Activated CD8-positive, alpha-beta memory T cell treated with anti-CD3 and anti-CD28 coated beads, Interleukin-2, amount 10 ng/mL, durations not matched to agents 7 days and 5 days (primary cell): Measurements from ENCODE around the gene TFF1. TPM values are rescaled to one million over a fixed set of nuclear protein-coding genes. Genes with fewer than 3 reads are reported as not detected.

ENCODE experiments used
- ATAC-seq: fragments of 150-1000 bp; cut with Tn5 transposase; one replicate; pipeline ENCODE4 v1.10.0; 2021; ENCODE audit warnings: moderate library complexity
- CTCF ChIA-PET: fragments of 350-600 bp; sonication (Branson Sonifier 250); formaldehyde crosslinking; loops from one replicate; lab custom pipeline; 2021; ENCODE audit warnings: antibody characterized with exemption; lab: Charles Lee
- DNase-seq: peaks from one replicate; pipeline ENCODE4 v3.0.0-alpha.2; 2020
- H3K27ac Mint-ChIP-seq: one replicate; pipeline ENCODE4 v1.8.0; 2021; ENCODE audit warnings: mild to moderate bottlenecking, mixed read lengths
- H3K27me3 Mint-ChIP-seq: one replicate; pipeline ENCODE4 v1.8.0; 2021; ENCODE audit warnings: mixed read lengths
- H3K36me3 Mint-ChIP-seq: one replicate; pipeline ENCODE4 v1.8.0; 2021; ENCODE audit warnings: mild to moderate bottlenecking, mixed read lengths
- H3K4me1 Mint-ChIP-seq: one replicate; pipeline ENCODE4 v1.8.0; 2021; ENCODE audit warnings: mixed read lengths
- H3K4me3 Mint-ChIP-seq: one replicate; pipeline ENCODE4 v1.8.0; 2021; ENCODE audit warnings: mild to moderate bottlenecking, moderate library complexity, mixed read lengths
- H3K9me3 Mint-ChIP-seq: one replicate; pipeline ENCODE4 v1.8.0; 2022; ENCODE audit warnings: low read depth, mixed read lengths
- total RNA-seq, 2 experiments: library from RNA; stranded (reverse); gene quantifications; one replicate each; pipeline ENCODE4 v1.2.3, GENCODE V29; 2021

TFF1 gene
- total RNA-seq, 2 experiments from 2014 or later, result not detected

- Mint-ChIP-seq H3K36me3 (peaks cover 1% of the 10 kb centered on the region), H3K4me1 (peaks cover 4% of the 10 kb centered on the region), H3K27me3 (peaks cover 14% of the 10 kb centered on the region), H3K9me3 (peaks cover 2% of the 10 kb centered on the region), H3K4me3 (no peak overlapping the region), H3K27ac (no peak overlapping the region)
- DNase-seq, result no peak
- CTCF ChIA-PET, result interaction anchor here (2.4 kb wide), 1 partner anchor 52 kb away, joined by 6 read pairs; no protein-coding TSS in a partner anchor
- no peak for ATAC-seq
Observed at GRCh38 chr21:42362198-42362597, 4.1 kb downstream of the TFF1 start.

- peaks cover 4% of the 10 kb centered on the region for H3K4me1 Mint-ChIP-seq
- no peak for ATAC-seq
- no peak overlapping the region for H3K4me3 Mint-ChIP-seq
- peaks cover 2% of the 10 kb centered on the region for H3K9me3 Mint-ChIP-seq
- peaks cover 14% of the 10 kb centered on the region for H3K27me3 Mint-ChIP-seq
- no peak overlapping the region for H3K27ac Mint-ChIP-seq
- H3K36me3 Mint-ChIP-seq, result peaks cover 1% of the 10 kb centered on the region
- DNase-seq, result no peak
- CTCF ChIA-PET, result interaction anchor here (1.1 to 1.6 kb wide), 5 partner anchors 20 to 89 kb away, joined by 3 to 8 read pairs (median 4); no protein-coding TSS in a partner anchor
Observed at GRCh38 chr21:42361286-42361685, 5.0 kb downstream of the TFF1 start.

- Mint-ChIP-seq H3K27me3 (peaks cover 16% of the 10 kb centered on the region), H3K4me3 (no peak overlapping the region), H3K36me3 (peaks cover 1% of the 10 kb centered on the region), H3K4me1 (peaks cover 4% of the 10 kb centered on the region), H3K9me3 (peaks cover 2% of the 10 kb centered on the region), H3K27ac (no peak overlapping the region)
- CTCF ChIA-PET, result interaction anchor here (1.1 to 1.6 kb wide), 5 partner anchors 21 to 90 kb away, joined by 3 to 8 read pairs (median 4); no protein-coding TSS in a partner anchor
- ATAC-seq (no peak), DNase-seq (no peak)
Observed at GRCh38 chr21:42360317-42360716, 6.0 kb downstream of the TFF1 start.

- H3K36me3 Mint-ChIP-seq, result peaks cover 1% of the 10 kb centered on the region
- H3K27me3 Mint-ChIP-seq, result peaks cover 12% of the 10 kb centered on the region
- DNase-seq, result no peak
- no peak overlapping the region for H3K4me3 Mint-ChIP-seq
- CTCF ChIA-PET, result interaction anchor here (0.8 kb wide), 1 partner anchor 90 kb away, joined by 3 read pairs; no protein-coding TSS in a partner anchor
- H3K9me3 Mint-ChIP-seq, result peaks cover 7% of the 10 kb centered on the region
- H3K4me1 Mint-ChIP-seq, result peaks cover 4% of the 10 kb centered on the region
- ATAC-seq, result no peak
- no peak overlapping the region for H3K27ac Mint-ChIP-seq
Observed at GRCh38 chr21:42358937-42359336, 7.4 kb downstream of the TFF1 start.

- Mint-ChIP-seq H3K4me1 (peaks cover 4% of the 10 kb centered on the region), H3K36me3 (peaks cover 1% of the 10 kb centered on the region), H3K9me3 (peaks cover 7% of the 10 kb centered on the region), H3K27ac (no peak overlapping the region), H3K4me3 (no peak overlapping the region), H3K27me3 (peaks cover 11% of the 10 kb centered on the region)
- CTCF ChIA-PET, result interaction anchor here (0.8 kb wide), 1 partner anchor 91 kb away, joined by 3 read pairs; no protein-coding TSS in a partner anchor
- ATAC-seq (no peak), DNase-seq (no peak)
Observed at GRCh38 chr21:42358261-42358660, 8.1 kb downstream of the TFF1 start.

GRCh38 chr21:42357307-42357706 is 9.0 kb downstream of the TFF1 start:
- no peak for ATAC-seq
- Mint-ChIP-seq H3K27me3 (peaks cover 6% of the 10 kb centered on the region), H3K9me3 (peaks cover 7% of the 10 kb centered on the region), H3K27ac (no peak overlapping the region), H3K4me1 (no peaks in the 10 kb centered on the region), H3K4me3 (no peak overlapping the region), H3K36me3 (peaks cover 1% of the 10 kb centered on the region)
- CTCF ChIA-PET, result no interaction called here
- no peak for DNase-seq

- Mint-ChIP-seq H3K4me1 (no peaks in the 10 kb centered on the region), H3K4me3 (no peak overlapping the region), H3K27ac (no peak overlapping the region), H3K9me3 (peaks cover 7% of the 10 kb centered on the region), H3K36me3 (peaks cover 1% of the 10 kb centered on the region), H3K27me3 (peaks cover 3% of the 10 kb centered on the region)
- CTCF ChIA-PET, result no interaction called here
- no peak for ATAC-seq
- no peak for DNase-seq
Observed at GRCh38 chr21:42356650-42357049, 9.7 kb downstream of the TFF1 start.

- H3K9me3 Mint-ChIP-seq, result peaks cover 7% of the 10 kb centered on the region
- no peak for ATAC-seq
- peaks cover 1% of the 10 kb centered on the region for H3K36me3 Mint-ChIP-seq
- no peaks in the 10 kb centered on the region for H3K4me1 Mint-ChIP-seq
- no peak overlapping the region for H3K4me3 Mint-ChIP-seq
- no peak overlapping the region for H3K27ac Mint-ChIP-seq
- peaks cover 3% of the 10 kb centered on the region for H3K27me3 Mint-ChIP-seq
- no peak for DNase-seq
- CTCF ChIA-PET, result no interaction called here
Observed at GRCh38 chr21:42356046-42356445, 10.3 kb downstream of the TFF1 start.

- H3K27ac Mint-ChIP-seq, result no peak overlapping the region
- peaks cover 7% of the 10 kb centered on the region for H3K9me3 Mint-ChIP-seq
- no peak for DNase-seq
- ATAC-seq, result no peak
- H3K4me3 Mint-ChIP-seq, result no peak overlapping the region
- no peaks in the 10 kb centered on the region for H3K4me1 Mint-ChIP-seq
- CTCF ChIA-PET, result no interaction called here
- H3K36me3 Mint-ChIP-seq, result no peaks in the 10 kb centered on the region
- H3K27me3 Mint-ChIP-seq, result peaks cover 3% of the 10 kb centered on the region
Observed at GRCh38 chr21:42353623-42354022, 12.7 kb downstream of the TFF1 start.

GRCh38 chr21:42352441-42353095 is 13.8 kb downstream of the TFF1 start:
- DNase-seq (no peak), ATAC-seq (no peak)
- Mint-ChIP-seq H3K4me1 (no peaks in the 10 kb centered on the region), H3K27me3 (peaks cover 3% of the 10 kb centered on the region), H3K36me3 (no peaks in the 10 kb centered on the region), H3K9me3 (peaks cover 7% of the 10 kb centered on the region), H3K4me3 (no peak overlapping the region), H3K27ac (no peak overlapping the region)
- CTCF ChIA-PET, result no interaction called here

GRCh38 chr21:42351626-42352440 is 14.5 kb downstream of the TFF1 start:
- CTCF ChIA-PET, result no interaction called here
- DNase-seq, result no peak
- peaks cover 3% of the 10 kb centered on the region for H3K27me3 Mint-ChIP-seq

GRCh38 chr21:42350927-42351426 is 15.4 kb downstream of the TFF1 start, which contains the start of gene TFF2:
TSS of gene TFF2 (minus strand) at chr21:42350994. CDS start at chr21:42350957, 37 bp downstream.
- H3K4me3 Mint-ChIP-seq, result no peak within 1 kb of the TSS
- no peak within 1 kb of the TSS for H3K27ac Mint-ChIP-seq
- DNase-seq, result no peak
- peaks cover 5% of the 10 kb centered on the region for H3K9me3 Mint-ChIP-seq
- H3K4me1 Mint-ChIP-seq, result no peaks in the 10 kb centered on the region
- H3K27me3 Mint-ChIP-seq, result peaks cover 3% of the 10 kb centered on the region
- no peak for ATAC-seq
- no peaks in the 10 kb centered on the region for H3K36me3 Mint-ChIP-seq
- CTCF ChIA-PET, result no interaction called here

More at GRCh38 chr21:42351626-42352440, 14.5 kb downstream of the TFF1 start:
- no peak for ATAC-seq
- Mint-ChIP-seq H3K36me3 (no peaks in the 10 kb centered on the region), H3K27ac (no peak overlapping the region), H3K4me1 (no peaks in the 10 kb centered on the region), H3K4me3 (no peak overlapping the region), H3K9me3 (peaks cover 5% of the 10 kb centered on the region)

GRCh38 chr21:42350318-42350910 is 15.9 kb downstream of the TFF1 start:
- no peak for ATAC-seq
- H3K27ac Mint-ChIP-seq, result no peak overlapping the region
- H3K4me1 Mint-ChIP-seq, result no peaks in the 10 kb centered on the region
- H3K27me3 Mint-ChIP-seq, result no peaks in the 10 kb centered on the region
- CTCF ChIA-PET, result no interaction called here
- H3K4me3 Mint-ChIP-seq, result no peak overlapping the region
- DNase-seq, result no peak
- H3K9me3 Mint-ChIP-seq, result peaks cover 5% of the 10 kb centered on the region
- no peaks in the 10 kb centered on the region for H3K36me3 Mint-ChIP-seq
